ENCODE data around the gene ZNF75A. TPM values are rescaled to one million over a fixed set of nuclear protein-coding genes. Genes with fewer than 3 reads are reported as not detected.

Gene ZNF75A
- total and polyA plus RNA-seq, 9 of the 15 experiments (the other 6 are each of a cell fraction or from before 2014, with no cell fraction given) = 7.2 to 24.5 (median 17.1) TPM

DNA sequence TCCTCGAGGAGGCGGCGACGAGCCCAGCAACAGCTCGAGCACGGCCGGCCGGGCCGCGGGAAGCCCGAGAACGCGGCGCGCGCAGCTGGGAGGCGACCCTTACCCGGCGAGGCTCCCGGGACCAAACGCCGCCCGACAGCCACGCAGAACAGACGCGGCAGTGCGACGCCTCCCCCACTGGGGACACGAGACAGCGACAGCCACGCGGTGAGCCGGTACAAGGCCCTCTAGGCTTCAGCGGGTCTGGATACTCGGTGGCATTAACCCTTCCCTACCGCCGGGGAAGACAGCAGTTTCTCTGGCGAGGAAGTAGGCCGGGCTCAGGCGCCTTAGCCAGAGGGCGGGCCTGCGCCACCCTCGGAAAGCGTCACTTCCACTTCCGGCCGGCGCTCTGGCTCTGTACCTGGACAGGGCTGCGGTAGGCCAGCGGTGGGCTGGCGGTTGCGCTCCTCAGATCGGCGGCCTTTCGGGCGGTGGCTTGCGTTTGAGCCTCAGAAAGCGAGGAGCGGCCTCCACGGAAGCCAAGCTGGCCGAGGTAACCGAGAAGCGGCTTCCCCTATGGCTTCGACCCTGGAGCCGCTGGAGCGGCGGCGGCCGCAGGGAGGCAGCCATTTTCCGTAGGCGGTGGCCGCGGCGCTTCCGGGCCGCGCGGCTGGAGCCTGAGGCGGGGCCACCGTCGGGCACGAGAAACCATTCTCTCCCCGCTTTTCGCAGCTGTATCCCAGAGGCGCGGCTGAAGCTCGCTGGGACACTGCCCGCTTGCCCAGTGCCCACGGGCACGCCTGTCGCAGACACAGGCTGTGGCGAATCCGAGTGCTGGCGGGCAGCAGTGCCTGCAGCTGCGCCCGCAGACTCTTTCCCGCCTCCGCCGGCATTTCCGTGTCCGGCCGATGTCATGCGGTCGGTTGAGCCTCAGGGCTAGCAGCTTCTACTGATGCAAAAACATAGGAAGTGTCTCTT lies at the start of gene ZNF75A, which contains the start of gene TIGD7 (continued):
- TF ChIP-seq, protein P1, sequence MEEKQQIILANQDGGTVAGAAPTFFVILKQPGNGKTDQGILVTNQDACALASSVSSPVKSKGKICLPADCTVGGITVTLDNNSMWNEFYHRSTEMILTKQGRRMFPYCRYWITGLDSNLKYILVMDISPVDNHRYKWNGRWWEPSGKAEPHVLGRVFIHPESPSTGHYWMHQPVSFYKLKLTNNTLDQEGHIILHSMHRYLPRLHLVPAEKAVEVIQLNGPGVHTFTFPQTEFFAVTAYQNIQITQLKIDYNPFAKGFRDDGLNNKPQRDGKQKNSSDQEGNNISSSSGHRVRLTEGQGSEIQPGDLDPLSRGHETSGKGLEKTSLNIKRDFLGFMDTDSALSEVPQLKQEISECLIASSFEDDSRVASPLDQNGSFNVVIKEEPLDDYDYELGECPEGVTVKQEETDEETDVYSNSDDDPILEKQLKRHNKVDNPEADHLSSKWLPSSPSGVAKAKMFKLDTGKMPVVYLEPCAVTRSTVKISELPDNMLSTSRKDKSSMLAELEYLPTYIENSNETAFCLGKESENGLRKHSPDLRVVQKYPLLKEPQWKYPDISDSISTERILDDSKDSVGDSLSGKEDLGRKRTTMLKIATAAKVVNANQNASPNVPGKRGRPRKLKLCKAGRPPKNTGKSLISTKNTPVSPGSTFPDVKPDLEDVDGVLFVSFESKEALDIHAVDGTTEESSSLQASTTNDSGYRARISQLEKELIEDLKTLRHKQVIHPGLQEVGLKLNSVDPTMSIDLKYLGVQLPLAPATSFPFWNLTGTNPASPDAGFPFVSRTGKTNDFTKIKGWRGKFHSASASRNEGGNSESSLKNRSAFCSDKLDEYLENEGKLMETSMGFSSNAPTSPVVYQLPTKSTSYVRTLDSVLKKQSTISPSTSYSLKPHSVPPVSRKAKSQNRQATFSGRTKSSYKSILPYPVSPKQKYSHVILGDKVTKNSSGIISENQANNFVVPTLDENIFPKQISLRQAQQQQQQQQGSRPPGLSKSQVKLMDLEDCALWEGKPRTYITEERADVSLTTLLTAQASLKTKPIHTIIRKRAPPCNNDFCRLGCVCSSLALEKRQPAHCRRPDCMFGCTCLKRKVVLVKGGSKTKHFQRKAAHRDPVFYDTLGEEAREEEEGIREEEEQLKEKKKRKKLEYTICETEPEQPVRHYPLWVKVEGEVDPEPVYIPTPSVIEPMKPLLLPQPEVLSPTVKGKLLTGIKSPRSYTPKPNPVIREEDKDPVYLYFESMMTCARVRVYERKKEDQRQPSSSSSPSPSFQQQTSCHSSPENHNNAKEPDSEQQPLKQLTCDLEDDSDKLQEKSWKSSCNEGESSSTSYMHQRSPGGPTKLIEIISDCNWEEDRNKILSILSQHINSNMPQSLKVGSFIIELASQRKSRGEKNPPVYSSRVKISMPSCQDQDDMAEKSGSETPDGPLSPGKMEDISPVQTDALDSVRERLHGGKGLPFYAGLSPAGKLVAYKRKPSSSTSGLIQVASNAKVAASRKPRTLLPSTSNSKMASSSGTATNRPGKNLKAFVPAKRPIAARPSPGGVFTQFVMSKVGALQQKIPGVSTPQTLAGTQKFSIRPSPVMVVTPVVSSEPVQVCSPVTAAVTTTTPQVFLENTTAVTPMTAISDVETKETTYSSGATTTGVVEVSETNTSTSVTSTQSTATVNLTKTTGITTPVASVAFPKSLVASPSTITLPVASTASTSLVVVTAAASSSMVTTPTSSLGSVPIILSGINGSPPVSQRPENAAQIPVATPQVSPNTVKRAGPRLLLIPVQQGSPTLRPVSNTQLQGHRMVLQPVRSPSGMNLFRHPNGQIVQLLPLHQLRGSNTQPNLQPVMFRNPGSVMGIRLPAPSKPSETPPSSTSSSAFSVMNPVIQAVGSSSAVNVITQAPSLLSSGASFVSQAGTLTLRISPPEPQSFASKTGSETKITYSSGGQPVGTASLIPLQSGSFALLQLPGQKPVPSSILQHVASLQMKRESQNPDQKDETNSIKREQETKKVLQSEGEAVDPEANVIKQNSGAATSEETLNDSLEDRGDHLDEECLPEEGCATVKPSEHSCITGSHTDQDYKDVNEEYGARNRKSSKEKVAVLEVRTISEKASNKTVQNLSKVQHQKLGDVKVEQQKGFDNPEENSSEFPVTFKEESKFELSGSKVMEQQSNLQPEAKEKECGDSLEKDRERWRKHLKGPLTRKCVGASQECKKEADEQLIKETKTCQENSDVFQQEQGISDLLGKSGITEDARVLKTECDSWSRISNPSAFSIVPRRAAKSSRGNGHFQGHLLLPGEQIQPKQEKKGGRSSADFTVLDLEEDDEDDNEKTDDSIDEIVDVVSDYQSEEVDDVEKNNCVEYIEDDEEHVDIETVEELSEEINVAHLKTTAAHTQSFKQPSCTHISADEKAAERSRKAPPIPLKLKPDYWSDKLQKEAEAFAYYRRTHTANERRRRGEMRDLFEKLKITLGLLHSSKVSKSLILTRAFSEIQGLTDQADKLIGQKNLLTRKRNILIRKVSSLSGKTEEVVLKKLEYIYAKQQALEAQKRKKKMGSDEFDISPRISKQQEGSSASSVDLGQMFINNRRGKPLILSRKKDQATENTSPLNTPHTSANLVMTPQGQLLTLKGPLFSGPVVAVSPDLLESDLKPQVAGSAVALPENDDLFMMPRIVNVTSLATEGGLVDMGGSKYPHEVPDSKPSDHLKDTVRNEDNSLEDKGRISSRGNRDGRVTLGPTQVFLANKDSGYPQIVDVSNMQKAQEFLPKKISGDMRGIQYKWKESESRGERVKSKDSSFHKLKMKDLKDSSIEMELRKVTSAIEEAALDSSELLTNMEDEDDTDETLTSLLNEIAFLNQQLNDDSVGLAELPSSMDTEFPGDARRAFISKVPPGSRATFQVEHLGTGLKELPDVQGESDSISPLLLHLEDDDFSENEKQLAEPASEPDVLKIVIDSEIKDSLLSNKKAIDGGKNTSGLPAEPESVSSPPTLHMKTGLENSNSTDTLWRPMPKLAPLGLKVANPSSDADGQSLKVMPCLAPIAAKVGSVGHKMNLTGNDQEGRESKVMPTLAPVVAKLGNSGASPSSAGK (IDR thresholded peaks at IDR 0.05) = peak; percentile 99
- TF ChIP-seq ZNF41 (CRISPR knock-in tag; conservative IDR thresholded peaks at IDR 0.05) (no peak), U2AF1 (optimal IDR thresholded peaks at IDR 0.05; ENCODE audit: low read depth, low read length) (peak; percentile 20), LEF1 (IDR thresholded peaks at IDR 0.05) (no peak), HOXB6 (CRISPR knock-in tag; IDR thresholded peaks at IDR 0.05; ENCODE audit: borderline replicate concordance) (no peak), ZNF589 (CRISPR knock-in tag; IDR thresholded peaks at IDR 0.05; ENCODE audit: low read depth) (no peak)
- TF ChIP-seq, protein P2, sequence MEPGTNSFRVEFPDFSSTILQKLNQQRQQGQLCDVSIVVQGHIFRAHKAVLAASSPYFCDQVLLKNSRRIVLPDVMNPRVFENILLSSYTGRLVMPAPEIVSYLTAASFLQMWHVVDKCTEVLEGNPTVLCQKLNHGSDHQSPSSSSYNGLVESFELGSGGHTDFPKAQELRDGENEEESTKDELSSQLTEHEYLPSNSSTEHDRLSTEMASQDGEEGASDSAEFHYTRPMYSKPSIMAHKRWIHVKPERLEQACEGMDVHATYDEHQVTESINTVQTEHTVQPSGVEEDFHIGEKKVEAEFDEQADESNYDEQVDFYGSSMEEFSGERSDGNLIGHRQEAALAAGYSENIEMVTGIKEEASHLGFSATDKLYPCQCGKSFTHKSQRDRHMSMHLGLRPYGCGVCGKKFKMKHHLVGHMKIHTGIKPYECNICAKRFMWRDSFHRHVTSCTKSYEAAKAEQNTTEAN (CRISPR knock-in tag; IDR thresholded peaks at IDR 0.05) = no peak
- TF ChIP-seq, protein P3, sequence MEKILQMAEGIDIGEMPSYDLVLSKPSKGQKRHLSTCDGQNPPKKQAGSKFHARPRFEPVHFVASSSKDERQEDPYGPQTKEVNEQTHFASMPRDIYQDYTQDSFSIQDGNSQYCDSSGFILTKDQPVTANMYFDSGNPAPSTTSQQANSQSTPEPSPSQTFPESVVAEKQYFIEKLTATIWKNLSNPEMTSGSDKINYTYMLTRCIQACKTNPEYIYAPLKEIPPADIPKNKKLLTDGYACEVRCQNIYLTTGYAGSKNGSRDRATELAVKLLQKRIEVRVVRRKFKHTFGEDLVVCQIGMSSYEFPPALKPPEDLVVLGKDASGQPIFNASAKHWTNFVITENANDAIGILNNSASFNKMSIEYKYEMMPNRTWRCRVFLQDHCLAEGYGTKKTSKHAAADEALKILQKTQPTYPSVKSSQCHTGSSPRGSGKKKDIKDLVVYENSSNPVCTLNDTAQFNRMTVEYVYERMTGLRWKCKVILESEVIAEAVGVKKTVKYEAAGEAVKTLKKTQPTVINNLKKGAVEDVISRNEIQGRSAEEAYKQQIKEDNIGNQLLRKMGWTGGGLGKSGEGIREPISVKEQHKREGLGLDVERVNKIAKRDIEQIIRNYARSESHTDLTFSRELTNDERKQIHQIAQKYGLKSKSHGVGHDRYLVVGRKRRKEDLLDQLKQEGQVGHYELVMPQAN (IDR thresholded peaks at IDR 0.05; ENCODE audit: borderline replicate concordance) = peak; percentile 50; the same call in 1 of the 2 replicates
- TF ChIP-seq, protein P4, sequence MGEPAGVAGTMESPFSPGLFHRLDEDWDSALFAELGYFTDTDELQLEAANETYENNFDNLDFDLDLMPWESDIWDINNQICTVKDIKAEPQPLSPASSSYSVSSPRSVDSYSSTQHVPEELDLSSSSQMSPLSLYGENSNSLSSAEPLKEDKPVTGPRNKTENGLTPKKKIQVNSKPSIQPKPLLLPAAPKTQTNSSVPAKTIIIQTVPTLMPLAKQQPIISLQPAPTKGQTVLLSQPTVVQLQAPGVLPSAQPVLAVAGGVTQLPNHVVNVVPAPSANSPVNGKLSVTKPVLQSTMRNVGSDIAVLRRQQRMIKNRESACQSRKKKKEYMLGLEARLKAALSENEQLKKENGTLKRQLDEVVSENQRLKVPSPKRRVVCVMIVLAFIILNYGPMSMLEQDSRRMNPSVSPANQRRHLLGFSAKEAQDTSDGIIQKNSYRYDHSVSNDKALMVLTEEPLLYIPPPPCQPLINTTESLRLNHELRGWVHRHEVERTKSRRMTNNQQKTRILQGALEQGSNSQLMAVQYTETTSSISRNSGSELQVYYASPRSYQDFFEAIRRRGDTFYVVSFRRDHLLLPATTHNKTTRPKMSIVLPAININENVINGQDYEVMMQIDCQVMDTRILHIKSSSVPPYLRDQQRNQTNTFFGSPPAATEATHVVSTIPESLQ (CRISPR knock-in tag; IDR thresholded peaks at IDR 0.05) = peak; percentile 97
